Heart left ventricle (tissue), 13 donors: ENCODE measurements around the gene UFL1.
"Not testable (repeated sequence)": the region's sequence is repeated elsewhere in the genome, so short reads cannot be mapped to it uniquely, and the experiment has no call there.

ENCODE experiments used
- POLR2A ChIP-seq, 2 donors: fragments of 450-650 bp; IDR thresholded peaks; one replicate each; pipeline ENCODE4 v1.6.1; 2017; ENCODE audit warnings: antibody characterized with exemption in 2 of 2, mild to moderate bottlenecking in 2 of 2, moderate library complexity in 2 of 2
- TF ChIP-seq, protein P1 (sequence below), 12 donors: fragments of 200-600 bp; sonication (generic) in 4 of 12; IDR thresholded peaks; one replicate each; pipeline versions ENCODE4 v1.5.0 to v1.8.0; 2018 to 2022; ENCODE audit warnings: antibody characterized with exemption in 12 of 12, mild to moderate bottlenecking in 5 of 12
- donor health status: ischemic (EF 13 %, LVEDD 7.1; RV severe dilation, severe dysfunction).
- donor health status: DM: no; HTN: yes; CAD: no.
- donor health status: DM: no; HTN: no; CAD: no.
- donor health status: ischemic (EF 25% LVEDD 6.9; RV normal size, moderate dysfunction).
- donor health status: ischemic (EF 25% LVEDD 5.7; RV mildly dilated, moderate dysfunction).
- donor health status: ischemic (EF 35%, LVEDD 5.7; RV mildly dilated, moderate dysfunction).
- donor health status: nonischemic (EF 11% LVEDD 7.7; RV severe dilation, severe dysfunction).
- donor health status: DM: yes; HTN: yes; CAD: no.
- donor health status: PGD.
- donor health status: ischemic (EF 29% LVEDD 5.4; RV normal size, mild dysfunction).
- donor health status: nonischemic (EF 23%, LVEDD 6.1; RV moderate dilation, normal function).

DNA sequence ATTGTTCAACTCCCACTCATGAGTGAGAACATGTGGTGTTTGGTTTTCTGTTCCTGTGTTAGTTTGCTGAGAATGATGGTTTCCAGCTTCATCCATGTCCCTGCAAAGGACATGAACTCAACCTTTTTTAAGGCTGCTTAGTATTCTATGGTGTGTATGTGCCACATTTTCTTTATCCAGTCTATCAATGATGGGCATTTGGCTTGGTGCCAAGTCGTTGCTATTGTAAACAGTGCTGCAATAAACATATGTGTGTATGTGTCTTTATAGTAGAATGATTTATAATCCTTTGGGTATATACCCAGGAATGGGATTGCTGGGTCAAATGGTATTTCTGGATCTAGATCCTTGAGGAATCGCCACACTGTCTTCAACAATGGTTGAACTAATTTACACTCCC, 49.3 kb upstream of the UFL1 start:
- TF ChIP-seq, protein P1, sequence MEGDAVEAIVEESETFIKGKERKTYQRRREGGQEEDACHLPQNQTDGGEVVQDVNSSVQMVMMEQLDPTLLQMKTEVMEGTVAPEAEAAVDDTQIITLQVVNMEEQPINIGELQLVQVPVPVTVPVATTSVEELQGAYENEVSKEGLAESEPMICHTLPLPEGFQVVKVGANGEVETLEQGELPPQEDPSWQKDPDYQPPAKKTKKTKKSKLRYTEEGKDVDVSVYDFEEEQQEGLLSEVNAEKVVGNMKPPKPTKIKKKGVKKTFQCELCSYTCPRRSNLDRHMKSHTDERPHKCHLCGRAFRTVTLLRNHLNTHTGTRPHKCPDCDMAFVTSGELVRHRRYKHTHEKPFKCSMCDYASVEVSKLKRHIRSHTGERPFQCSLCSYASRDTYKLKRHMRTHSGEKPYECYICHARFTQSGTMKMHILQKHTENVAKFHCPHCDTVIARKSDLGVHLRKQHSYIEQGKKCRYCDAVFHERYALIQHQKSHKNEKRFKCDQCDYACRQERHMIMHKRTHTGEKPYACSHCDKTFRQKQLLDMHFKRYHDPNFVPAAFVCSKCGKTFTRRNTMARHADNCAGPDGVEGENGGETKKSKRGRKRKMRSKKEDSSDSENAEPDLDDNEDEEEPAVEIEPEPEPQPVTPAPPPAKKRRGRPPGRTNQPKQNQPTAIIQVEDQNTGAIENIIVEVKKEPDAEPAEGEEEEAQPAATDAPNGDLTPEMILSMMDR (IDR thresholded peaks at IDR 0.05) = not testable (repeated sequence)
- TF ChIP-seq POLR2A (IDR thresholded peaks at IDR 0.05) = not testable (repeated sequence)
